GM18508 (cell line): ENCODE measurements around the gene METTL9.
A peak's percentile ranks its signal among the peaks of the same experiment; 100 is the strongest.
"Not testable (repeated sequence)": the region's sequence is repeated elsewhere in the genome, so short reads cannot be mapped to it uniquely, and the experiment has no call there.

Source experiments
- ATAC-seq: cut with Tn5 transposase; IDR thresholded peaks from one replicate; pipeline ENCODE4 v1.9.1; 2021; ENCODE audit warnings: moderate number of reproducible peaks; ENCODE audit not compliant: insufficient read depth, unreplicated experiment

METTL9 gene

DNA sequence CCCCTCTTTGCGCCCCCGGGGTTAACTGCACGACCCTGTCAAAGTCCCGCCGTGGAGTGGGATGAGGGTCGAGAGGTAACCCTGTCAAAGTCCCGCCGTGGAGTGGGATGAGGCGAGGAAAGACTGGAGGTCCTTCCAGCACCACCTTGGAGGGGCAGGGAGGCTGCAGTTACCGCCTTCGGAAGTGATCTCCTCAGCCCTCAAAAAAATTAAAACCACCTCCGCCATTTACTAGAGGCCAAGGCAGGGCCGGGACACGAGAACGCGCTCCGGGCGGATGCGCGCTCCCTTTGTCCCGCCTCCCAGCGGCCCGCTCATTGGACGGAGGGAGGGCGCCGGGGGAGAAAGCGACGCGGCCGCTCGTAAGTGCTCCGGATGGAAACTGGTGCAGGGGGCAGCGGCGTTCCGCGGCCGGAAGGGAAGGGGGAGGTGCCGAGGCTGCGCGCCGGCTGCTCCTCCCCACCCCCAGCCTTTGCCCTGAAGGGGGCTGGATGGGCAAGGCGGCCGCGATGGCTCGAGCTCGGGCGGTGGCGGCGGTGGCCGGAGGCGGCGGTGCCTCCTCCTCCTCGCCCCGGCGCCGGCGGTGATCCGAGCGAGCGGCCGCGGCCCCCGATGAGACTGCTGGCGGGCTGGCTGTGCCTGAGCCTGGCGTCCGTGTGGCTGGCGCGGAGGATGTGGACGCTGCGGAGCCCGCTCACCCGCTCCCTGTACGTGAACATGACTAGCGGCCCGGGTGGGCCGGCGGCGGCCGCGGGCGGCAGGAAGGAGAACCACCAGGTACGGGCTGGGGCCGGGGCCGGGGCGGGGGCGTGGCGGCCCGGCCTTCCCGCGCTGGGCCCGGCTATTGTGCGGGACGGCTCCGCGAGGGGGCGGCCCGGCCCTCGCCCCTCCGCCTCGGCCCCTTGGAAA lies at the start of gene METTL9:
METTL9 (plus strand) TSS at position 456 of the 909 bp plus-strand sequence; CDS start at position 613, 157 bp downstream.
- peak; percentile 54 for ATAC-seq

DNA sequence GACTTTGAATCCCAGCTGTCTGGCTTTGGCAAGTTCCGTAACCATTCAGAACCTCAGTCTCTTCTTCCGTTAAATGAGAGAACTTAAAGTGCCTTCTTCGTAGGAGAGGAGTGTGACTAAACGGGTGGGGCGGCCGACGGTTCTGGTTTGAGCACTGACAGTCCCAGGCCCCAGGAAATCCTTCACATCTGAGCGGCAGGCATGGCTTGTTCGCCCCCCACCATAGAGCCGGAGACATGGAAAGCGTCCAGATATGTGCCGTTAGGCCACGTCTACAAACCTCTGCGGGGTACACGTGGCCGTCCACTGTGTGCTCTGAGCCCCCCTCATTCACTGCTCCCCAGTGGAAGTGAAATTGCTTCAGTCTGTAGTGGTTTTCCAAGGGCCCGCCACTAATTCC lies 49.4 kb upstream of the METTL9 start:
- not testable (repeated sequence) for ATAC-seq

DNA sequence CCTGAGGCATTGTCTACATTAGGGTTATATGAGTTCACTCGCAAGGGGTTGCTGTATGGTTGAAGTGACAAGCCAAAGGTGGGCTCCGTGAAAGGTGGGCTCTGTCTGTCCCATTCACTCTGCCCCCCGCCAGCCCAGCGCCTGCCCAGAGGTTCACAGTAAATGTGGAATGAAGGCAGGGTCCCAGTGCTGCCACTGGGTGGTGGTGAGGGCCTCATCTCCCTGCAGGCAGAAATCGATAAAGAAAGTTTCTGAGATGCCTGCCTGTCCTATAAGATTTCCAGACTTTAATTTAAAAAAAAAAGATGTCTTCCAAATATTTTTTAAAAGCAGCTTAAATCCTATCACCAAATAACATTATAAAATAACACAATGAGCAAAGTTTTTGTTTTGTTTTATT lies 48.9 kb upstream of the METTL9 start:
- ATAC-seq = not testable (repeated sequence)

DNA sequence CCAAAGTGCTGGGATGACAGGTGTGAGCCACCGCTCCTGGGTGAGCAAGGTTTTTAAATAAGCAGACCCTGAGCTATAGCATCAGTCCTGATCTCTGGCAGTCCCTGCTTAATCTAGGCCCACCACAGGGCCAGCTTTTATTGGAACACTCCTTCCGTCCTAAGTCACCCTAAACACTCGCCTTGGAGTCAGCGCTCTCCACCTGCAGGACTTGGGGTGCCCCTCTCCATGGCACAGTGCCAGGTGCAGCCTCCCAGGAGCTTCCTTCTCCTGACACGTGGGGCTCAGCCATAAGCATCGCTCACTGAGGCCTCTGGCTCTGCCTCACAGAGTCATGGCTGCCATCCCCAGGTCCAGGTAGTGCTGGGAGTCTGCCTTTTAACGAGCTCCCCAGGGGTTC lies 48.3 kb upstream of the METTL9 start:
- ATAC-seq = not testable (repeated sequence)

DNA sequence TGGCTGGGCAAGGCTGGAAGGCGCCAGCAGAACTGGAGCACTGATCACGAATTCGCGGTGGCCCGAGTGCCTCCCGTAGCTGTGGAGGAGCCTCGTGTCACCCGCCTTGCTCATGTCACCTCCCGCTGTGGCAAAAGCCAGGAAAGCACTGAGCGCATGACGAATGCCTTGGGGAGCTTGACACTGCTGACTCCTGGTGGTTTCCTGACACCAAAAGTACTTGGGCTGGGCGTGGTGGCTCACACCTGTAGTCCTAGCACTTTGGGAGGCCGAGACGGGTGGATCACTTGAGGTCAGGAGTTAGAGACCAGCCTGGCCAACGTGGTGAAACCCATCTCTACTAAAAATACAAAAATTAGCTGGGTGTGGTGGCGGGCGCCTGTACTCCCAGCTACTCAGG lies 47.8 kb upstream of the METTL9 start:
- ATAC-seq = not testable (repeated sequence)

DNA sequence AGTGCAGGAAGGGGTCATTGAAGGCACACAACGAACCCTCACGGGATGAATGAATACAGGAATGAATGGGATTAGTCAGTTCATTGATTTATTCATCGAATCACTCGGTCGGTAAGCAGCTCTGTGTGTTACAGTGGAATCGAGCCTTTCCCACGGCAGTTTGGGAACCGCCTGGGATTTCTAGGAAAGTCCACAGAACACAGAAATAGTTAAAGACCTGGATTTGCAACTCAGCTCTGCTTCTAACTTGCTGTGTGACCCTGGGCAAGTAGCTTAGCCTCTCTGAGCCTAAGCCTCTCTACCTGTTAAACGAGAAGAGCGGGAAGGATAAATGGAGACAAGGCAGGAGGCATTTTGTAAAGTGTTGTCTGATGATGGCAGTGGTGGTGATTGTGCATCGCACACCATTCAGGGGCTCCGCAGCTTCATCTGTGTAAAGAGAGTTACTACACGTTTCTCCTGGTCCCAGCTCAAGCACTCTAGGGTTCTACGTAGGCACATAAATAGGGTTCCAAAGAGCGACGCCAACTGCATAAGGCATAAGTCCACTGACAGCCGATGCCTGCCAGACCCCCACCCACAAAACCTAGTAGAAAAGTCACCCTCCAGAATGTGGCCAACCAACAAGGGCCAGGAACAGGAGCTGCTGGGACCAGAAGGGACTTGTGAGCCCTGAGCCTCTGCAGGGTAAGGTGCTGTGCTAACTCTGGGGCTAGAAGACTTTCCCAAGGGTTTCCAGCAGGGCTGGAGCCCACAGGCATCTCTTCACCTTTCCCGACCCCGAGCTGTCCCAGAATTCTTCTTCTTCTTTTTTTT lies 45.7 kb upstream of the METTL9 start:
- ATAC-seq = not testable (repeated sequence)

DNA sequence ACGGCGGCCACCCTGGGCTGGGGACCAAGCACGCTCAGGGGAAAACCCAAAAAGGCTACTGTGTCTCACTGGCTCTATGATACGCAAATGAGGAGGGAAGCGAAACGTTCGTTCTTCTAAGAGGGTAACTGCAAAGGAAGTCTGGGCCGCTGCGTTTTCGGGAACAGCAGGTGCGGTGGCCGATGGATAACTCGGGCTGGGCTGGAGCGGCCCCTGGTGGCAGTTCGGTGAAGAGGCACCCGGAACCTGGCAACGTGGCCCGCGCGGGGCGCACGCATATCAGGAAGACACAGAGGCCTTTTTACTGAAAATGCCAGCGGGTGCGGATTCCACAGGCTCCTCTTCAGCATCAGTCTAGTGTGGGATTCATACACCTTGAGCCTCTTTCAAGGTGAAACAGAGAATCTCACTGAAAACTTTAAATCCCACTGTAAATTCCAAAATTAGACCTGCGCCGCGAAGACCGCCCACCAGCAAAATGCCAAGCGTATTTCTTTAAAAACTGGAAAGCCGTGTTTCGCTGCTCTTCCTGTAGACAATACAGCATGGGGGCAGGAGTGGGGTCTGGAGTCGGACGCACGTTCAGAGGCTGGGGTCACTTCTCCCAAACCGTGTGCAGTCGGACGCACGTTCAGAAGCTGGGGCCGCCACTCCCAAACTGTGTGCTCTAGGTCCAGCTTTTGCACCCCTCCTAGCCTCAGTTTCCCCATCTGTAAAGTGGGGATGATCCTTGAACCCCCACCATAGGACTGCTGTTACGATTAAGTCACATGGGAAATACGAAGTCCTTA lies 44.4 kb upstream of the METTL9 start:
- peak; percentile 94 for ATAC-seq

DNA sequence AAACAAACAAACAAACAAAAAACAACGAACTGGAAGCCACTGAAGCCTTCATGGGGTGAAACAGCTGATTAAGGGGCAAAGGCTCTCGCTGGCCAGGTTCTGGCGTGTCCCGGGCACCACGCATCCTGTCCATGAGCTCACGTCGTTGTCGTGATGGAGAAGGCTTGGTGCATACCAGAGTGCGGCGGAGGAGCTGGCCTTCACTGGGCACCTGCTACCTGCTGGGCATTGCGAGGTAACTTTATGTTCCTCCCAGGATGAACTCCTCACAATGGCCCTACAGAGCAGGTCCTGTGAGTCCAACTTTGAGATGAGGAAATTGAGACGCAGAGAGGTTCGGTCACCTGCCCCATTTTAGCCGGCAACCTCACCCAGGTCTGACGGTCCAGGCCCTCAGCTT lies 43.8 kb upstream of the METTL9 start:
- not testable (repeated sequence) for ATAC-seq

DNA sequence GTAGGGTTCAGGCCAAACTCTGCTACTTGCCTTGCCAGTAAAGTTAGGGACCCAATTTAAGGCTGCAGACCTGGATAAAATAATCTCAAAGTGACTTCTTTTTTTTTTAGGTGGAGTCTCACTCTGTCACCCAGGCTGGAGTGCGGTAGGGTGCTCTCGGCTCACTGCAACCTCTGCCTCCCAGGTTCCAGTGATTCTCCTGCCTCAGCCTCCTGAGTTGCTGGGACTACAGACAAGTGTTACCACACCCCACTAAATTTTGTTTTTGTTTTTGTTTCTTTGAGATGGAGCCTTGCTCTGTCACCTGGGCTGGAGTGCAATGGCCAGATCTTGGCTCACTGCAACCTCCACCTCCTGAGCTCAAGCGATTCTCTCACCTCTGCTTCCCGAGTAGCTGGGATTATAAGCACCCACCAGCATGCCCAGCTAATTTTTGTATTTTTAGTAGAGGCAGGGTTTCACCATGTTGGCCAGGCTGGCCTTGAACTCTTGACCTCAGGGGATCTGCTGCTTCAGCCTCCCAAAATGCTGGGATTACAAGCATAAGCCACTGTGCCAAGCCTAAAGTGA lies 43.3 kb upstream of the METTL9 start:
- not testable (repeated sequence) for ATAC-seq

DNA sequence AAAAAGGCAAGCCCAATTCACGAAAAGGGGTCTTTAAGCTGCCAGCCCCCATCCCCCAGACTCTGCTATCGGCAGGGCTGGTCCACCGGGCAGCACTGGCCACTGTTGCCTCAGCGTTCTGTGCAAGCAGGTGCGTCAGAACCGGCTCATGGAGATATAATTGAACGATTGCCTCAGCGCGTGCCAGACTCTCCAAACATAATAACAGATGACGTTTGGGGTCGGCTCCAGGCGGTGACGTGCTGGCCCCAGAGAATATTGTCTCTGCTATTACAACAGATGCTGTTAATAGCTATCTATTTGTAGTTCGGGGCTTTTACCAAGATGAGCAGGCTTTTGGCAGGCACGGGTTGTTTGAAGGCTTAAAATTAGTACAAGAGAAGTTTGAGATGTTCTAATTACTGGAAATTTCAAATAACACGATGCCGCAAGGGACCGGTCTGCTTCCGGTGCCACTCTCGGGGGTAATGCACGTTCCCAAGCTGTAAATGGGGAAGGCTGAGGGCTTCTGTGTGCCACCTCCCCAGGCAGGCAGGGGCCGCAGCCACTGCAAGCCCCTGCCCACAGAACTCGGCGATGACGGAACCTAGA lies 42.6 kb upstream of the METTL9 start:
- ATAC-seq = not testable (repeated sequence)

DNA sequence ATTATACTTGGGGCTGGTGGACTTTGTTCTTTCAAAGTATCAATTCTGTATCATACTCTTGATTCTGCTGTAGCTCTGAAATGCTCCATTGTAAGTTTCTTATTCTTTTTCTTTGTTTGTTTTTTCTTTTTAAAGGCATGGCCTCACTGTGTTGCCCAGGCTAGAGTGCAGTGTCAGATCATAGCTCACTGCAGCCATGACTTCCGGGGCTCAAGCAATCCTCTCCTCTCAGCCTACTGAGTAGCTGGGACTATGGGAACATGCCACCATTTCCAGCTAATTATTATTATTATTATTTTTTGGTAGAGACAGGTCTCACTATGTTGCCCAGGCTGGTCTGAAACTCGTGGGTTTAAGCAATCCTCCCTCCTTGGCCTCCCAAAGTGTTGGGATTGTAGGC lies 38.9 kb upstream of the METTL9 start:
- no peak for ATAC-seq

DNA sequence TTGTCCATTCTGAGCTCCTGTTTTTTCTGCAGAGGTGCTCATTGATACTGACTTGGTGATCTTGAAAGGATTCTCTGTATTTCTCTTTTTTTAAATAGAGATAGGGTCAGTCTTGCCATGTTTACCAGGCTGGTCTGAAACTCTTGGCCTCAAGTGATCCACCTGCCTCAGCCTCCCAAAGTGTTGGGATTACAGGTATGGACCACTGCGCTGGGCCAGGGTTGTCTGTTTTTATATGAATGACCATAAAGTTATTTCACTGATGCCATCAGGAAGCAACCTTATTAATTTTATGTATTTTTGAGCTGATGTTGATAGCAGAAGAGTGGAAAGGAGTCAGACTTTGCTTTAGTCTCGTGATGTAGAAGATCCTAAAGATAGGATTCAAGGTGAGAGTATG lies 35.7 kb upstream of the METTL9 start:
- ATAC-seq = no peak

DNA sequence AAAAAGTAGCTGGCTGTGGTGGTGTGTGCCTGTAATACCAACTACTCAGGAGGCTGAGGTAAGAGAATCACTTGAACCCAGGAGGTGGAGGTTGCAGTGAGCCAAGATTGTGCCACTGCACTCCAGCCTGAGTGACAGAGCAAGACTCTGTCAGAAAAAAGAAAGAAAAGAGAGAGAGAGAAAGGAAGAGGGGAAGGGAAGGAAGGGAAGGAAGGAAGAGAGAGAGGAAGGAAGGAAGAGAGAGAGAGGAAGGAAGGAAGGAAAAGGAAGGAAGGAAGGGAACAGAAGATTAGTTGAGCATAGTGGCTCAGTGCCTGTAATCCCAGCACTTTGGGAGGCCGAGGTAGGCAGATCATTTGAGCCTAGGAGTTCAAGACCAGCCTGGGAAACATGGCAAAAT lies 35.0 kb upstream of the METTL9 start:
- not testable (repeated sequence) for ATAC-seq

DNA sequence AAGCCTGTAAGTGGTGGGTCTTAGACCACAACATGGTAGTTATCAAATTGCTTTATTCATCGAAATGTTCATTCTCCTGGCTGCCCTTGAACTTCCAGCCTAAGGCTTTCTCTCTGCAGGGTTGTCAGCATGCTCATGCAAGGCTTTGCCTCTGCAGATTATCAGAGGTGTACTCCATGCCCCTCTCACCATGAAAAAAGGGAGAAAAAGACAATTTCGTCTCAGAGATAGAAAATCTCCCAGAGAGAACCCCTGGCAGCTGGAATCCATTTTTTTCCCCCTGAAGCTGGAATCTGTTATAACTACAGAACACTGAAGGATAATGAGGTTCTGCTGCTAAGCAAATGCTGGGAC lies 33.9 kb upstream of the METTL9 start:
- no peak for ATAC-seq

DNA sequence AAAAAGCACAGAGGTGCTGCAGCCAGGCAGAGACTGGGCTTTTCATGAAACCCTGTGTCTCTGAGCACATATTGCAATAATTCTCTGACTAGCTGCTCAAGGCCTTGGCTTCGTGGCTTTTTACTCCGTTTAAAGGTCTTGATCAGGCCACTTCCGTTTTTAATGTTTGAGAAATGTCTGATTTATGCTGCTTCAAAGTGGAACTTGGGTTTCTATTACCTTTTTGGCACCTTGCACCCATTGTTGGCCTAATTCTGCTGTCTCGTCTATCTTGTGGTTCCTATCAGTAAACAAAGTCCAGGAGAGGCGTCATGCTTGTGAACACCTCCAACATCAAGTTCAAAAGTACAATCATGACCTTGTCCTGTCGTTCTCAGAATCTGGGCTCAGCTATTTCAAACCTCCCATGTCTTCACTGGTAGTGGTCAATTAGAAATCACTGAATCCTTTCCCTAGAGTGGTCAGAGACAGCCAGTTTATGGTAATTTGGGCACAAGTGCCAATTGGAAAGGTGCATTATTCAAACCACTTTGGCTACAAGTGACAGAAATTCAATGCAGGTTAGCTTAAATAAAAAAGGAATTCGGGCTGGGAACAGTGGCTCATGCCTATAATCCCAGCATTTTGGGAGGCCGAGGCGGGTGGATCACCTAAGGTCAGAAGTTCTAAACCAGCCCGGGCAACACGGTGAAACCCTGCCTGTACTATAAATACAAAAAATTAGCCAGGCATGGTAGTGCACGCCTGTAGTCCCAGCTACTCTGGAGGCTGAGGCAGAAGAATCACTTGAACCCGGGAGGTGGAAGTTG lies 33.3 kb upstream of the METTL9 start:
- ATAC-seq = no peak

DNA sequence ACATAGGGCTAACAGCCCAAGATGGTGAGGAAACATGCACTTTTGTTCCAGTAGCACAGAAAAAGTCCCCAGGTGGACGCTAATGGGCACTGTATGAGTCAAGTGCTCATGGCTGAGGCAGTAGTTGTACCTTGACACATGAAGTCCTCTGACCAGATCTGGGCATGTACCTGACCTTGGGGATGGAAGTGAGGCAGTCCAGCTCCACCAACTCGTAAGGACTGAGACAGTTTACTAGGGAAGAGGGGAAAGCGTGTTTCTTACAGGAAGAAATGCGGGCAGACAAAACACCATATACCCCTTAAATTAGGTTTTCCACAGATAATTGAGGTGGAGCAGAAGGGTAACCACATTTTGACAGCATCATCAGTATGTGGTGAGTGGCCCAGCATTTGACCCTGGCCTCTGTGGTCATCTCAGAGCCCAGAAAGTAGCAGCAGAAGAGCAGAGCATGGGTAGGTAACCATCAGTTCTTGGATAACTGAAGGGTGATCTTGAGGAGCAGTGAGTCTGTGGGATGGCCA lies 32.4 kb upstream of the METTL9 start:
- no peak for ATAC-seq

DNA sequence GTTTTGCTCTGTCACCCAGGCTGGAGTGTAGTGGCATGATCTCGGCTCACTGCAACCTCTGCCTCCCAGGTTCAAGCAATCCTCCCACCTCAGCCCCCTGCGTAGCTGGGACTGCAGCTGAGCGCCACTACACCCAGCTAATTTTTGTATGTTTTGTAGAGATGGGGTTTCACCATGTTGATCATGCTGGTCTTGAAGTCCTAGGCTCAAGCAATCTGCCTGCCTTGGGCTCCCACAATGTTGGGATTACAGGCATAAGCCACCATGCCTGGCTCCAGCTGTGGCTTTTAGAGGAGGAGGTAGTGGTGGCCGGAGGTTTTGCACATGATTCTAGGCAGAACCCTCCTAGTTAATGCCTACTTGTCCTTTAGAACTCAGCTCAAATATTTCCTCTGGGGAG lies 31.9 kb upstream of the METTL9 start:
- ATAC-seq = not testable (repeated sequence)

DNA sequence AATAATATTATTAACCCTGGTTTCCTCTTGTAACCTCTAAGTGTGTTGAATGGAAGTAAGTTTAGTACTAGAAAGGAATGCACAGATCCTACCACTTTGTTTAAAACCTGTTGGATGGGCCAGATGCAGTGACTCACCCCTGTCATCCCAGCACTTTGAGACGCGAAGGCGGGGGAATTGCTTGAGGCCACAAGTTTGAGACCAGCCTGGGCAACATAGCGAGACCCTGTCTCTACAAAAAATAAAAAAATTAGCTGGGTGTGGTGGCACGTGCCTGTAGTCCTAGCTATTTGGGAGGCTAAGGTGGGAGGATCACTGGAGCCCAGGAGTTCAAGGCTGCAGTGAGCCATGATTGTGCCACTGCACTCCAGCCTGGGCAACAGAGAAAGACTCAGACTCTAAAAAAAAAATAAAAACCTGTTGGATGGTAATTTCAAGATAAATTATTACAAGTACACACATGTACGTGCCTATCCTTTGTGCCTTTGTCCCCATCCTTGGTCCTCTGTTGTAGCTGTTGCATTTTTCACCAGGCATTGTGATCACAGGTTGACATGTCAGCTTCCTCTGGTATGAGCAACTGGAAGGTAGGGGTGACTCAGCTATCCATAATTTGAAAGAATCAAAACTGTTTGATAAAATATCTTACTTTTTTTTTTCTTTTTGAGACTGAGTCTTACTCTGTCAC lies 30.7 kb upstream of the METTL9 start:
- no peak for ATAC-seq
